Heart right ventricle (tissue), 16 donors: Measurements from ENCODE around the gene EDAR. TPM values are rescaled to one million over a fixed set of nuclear protein-coding genes. Genes with fewer than 3 reads are reported as not detected.

Experiments
- ATAC-seq, 8 donors: fragments of 200-7000 bp; cut with Tn5 transposase; one replicate each; pipeline ENCODE4 v1.9.1; 2020; ENCODE audit warnings: mild to moderate bottlenecking in 8 of 8, moderate library complexity in 8 of 8, moderate number of reproducible peaks in 1 of 8
- DNase-seq, 2 donors: peaks; one replicate each; pipeline ENCODE4 v3.0.0-alpha.2; 2020
- H3K27ac ChIP-seq, 10 donors: fragments of 200-600 bp; sonication (generic) in 2 of 10; one replicate each; pipeline versions ENCODE4 v1.5.0 to v1.8.0; 2020 to 2022; ENCODE audit warnings: mild to moderate bottlenecking in 3 of 10
- H3K27me3 ChIP-seq, 7 donors: fragments of 200-600 bp; one replicate each; pipeline ENCODE4 v1.8.0; 2021 to 2022; ENCODE audit warnings: mild to moderate bottlenecking in 2 of 7
- H3K36me3 ChIP-seq, 9 donors: fragments of 200-600 bp; sonication (generic) in 1 of 9; one replicate each; pipeline versions ENCODE4 v1.5.0 to v1.8.0; 2020 to 2022; ENCODE audit warnings: mild to moderate bottlenecking in 2 of 9
- H3K4me1 ChIP-seq, 9 donors: fragments of 200-600 bp; sonication (generic) in 1 of 9; one replicate each; pipeline versions ENCODE4 v1.5.0 to v1.8.0; 2020 to 2022; ENCODE audit warnings: mild to moderate bottlenecking in 4 of 9
- H3K4me3 ChIP-seq, 10 donors: fragments of 200-600 bp; sonication (generic) in 2 of 10; one replicate each; pipeline versions ENCODE4 v1.5.0 to v1.8.0; 2020 to 2022; ENCODE audit warnings: mild to moderate bottlenecking in 7 of 10, moderate library complexity in 2 of 10
- H3K9me3 ChIP-seq, 11 donors: fragments of 200-600 bp in 10 of 11; sonication (generic) in 2 of 11; one replicate each; pipeline versions ENCODE4 v1.5.0 to v1.8.0; 2013 to 2022; ENCODE audit warnings: mild to moderate bottlenecking in 2 of 11, control low read depth in 1 of 11, moderate library complexity in 1 of 11
- CTCF ChIP-seq, 9 donors: fragments of 200-600 bp; sonication (generic) in 2 of 9; IDR thresholded peaks; one replicate each; pipeline versions ENCODE4 v1.5.0 to v1.8.0; 2021 to 2022; ENCODE audit warnings: antibody characterized with exemption in 9 of 9, mild to moderate bottlenecking in 5 of 9, moderate library complexity in 1 of 9
- WGBS, 2 donors: extraction: QIAGEN DNeasy Blood & Tissue Kit; methylation state at CpG; one replicate each; pipeline ENCODE4 v1.1.7; 2013; ENCODE audit warnings: inconsistent platforms in 1 of 2; 5-methylcytosine and 5-hydroxymethylcytosine counted together
- intact Hi-C, 10 donors: fragments of 100-400 bp; cut with DNase I; formaldehyde crosslinking; loops; one replicate each; pipeline versions ENCODE4 v1.11.1 to v1.14.2; 2022
- polyA plus RNA-seq, 2 donors: library from polyadenylated mRNA; stranded (reverse); fragments of 200-250 nt; gene quantifications; one replicate each; pipeline ENCODE4 v1.2.3, GENCODE V29; 2013
- total RNA-seq, 10 donors: library from RNA; stranded (reverse); fragmentation: NEBNext Ultra II Directional in 3 of 10; extraction: Animal tissue kit (Norgen Biotek cat#: 25700) in 3 of 10; gene quantifications; one replicate each; pipeline versions ENCODE4 v1.2.1 to v1.2.4, GENCODE V29; 2021 to 2023
- donor health status: Arrhythmogenic right ventricular cardiomyopathy.
- donor health status: ischemic (EF 13 %, LVEDD 7.1; RV severe dilation, severe dysfunction).
- donor health status: healthy with polysubstance abuse.
- donor health status: DM: no; HTN: yes; CAD: no.
- donor health status: DM: no; HTN: no; CAD: no.
- donor health status: ischemic (EF 25% LVEDD 6.9; RV normal size, moderate dysfunction).
- donor health status: ischemic (EF 25% LVEDD 5.7; RV mildly dilated, moderate dysfunction).
- donor health status: healthy.
- donor health status: DM: yes; HTN: yes; CAD: no.
- donor health status: Ischemic cardiomyopathy.
- donor health status: ischemic (EF 35%, LVEDD 5.7; RV mildly dilated, moderate dysfunction).
- donor health status: nonischemic (EF 11% LVEDD 7.7; RV severe dilation, severe dysfunction).
- donor health status: DM: yes; HTN: yes; CAD: no.
- donor health status: PGD.
- donor health status: ischemic (EF 29% LVEDD 5.4; RV normal size, mild dysfunction).
- donor health status: nonischemic (EF 23%, LVEDD 6.1; RV moderate dilation, normal function).

Gene EDAR
- total and polyA plus RNA-seq, 12 donors: 0.07 to 0.34 TPM; not detected in 10

- intact Hi-C loops: no loop called here
- Histone ChIP-seq H3K4me3 (no peak overlapping the region), H3K36me3 (no peaks in the 10 kb centered on the region), H3K4me1 (no peaks in the 10 kb centered on the region), H3K27ac (no peak overlapping the region), H3K27me3 (no peaks in the 10 kb centered on the region), H3K9me3 (no peaks in the 10 kb centered on the region)
- no peak for DNase-seq
- 71 to 86% methylated on average over 3 of the region's 3 CpGs for WGBS, 2 donors
- no peak for TF ChIP-seq CTCF (IDR thresholded peaks at IDR 0.05)
- no peak for ATAC-seq
Observed at GRCh38 chr2:108965540-108966289, 23.3 kb downstream of the EDAR start.

- no peak for ATAC-seq
Observed at GRCh38 chr2:108963057-108963456, 26.0 kb downstream of the EDAR start.

GRCh38 chr2:108961796-108962195 lies 27.2 kb downstream of the EDAR start:
- H3K27ac ChIP-seq: no peak overlapping the region
- 90 to 93% methylated on average over 4 of the region's 4 CpGs for WGBS, 2 donors
- H3K36me3 ChIP-seq: no peaks in the 10 kb centered on the region
- no peak for DNase-seq
- ATAC-seq: no peak
- no peak overlapping the region for H3K4me3 ChIP-seq
- H3K27me3 ChIP-seq: no peaks in the 10 kb centered on the region
- intact Hi-C loops: no loop called here
- H3K9me3 ChIP-seq: no peaks in the 10 kb centered on the region
- TF ChIP-seq CTCF (IDR thresholded peaks at IDR 0.05): no peak
- peaks cover 0 to 20% (median 0%) of the 10 kb centered on the region in 9 donors for H3K4me1 ChIP-seq

More at GRCh38 chr2:108963057-108963456, 26.0 kb downstream of the EDAR start:
- Histone ChIP-seq H3K4me3 (no peak overlapping the region), H3K4me1 (peaks cover 0 to 16% (median 0%) of the 10 kb centered on the region in 9 donors), H3K27me3 (no peaks in the 10 kb centered on the region), H3K27ac (no peak overlapping the region), H3K36me3 (no peaks in the 10 kb centered on the region), H3K9me3 (no peaks in the 10 kb centered on the region)
- intact Hi-C loops: no loop called here
- no peak for TF ChIP-seq CTCF (IDR thresholded peaks at IDR 0.05)
- 90 to 92% methylated on average over 8 of the region's 8 CpGs for WGBS, 2 donors
- DNase-seq: no peak

- Histone ChIP-seq H3K4me3 (no peak overlapping the region), H3K27me3 (no peaks in the 10 kb centered on the region), H3K36me3 (no peaks in the 10 kb centered on the region), H3K9me3 (no peaks in the 10 kb centered on the region), H3K4me1 (peaks cover 0 to 20% (median 0%) of the 10 kb centered on the region in 9 donors), H3K27ac (no peak overlapping the region)
- WGBS, 2 donors: 77 to 79% methylated on average over 5 of the region's 5 CpGs
- ATAC-seq: no peak
- DNase-seq: no peak
- intact Hi-C loops: no loop called here
- TF ChIP-seq CTCF (IDR thresholded peaks at IDR 0.05): no peak
Observed at GRCh38 chr2:108960006-108960405, 29.0 kb downstream of the EDAR start.
